BJ (cell line): Measurements from ENCODE around the gene PPP1R3A. TPM values are rescaled to one million over a fixed set of nuclear protein-coding genes. Genes with fewer than 3 reads are reported as not detected.

ENCODE experiments used
- CTCF ChIA-PET: fragments of 350-600 bp; formaldehyde crosslinking; extraction: SDS; loops from one replicate; lab custom pipeline; 2021; ENCODE audit warnings: antibody characterized with exemption, inconsistent platforms; lab: Yijun Ruan, JAX
- POLR2A ChIA-PET: fragments of 300-600 bp; sonication (Branson Sonifier 250); formaldehyde crosslinking; extraction: SDS; loops from one replicate; lab custom pipeline; 2021; ENCODE audit warnings: antibody characterized with exemption; lab: Charles Lee
- DNase-seq: peaks from one replicate; pipeline ENCODE4 v3.0.0-alpha.2; 2011; ENCODE audit warnings: low read depth
- H3K27me3 ChIP-seq: 2 replicates; pipeline ENCODE4 v1.6.0; 2011; ENCODE audit warnings: low read length; ENCODE audit not compliant: control insufficient read depth, insufficient read depth
- H3K36me3 ChIP-seq: 2 replicates; pipeline ENCODE4 v1.5.1; 2011; ENCODE audit warnings: low read length; ENCODE audit not compliant: control insufficient read depth, insufficient read depth
- H3K4me3 ChIP-seq: 2 replicates; pipeline ENCODE4 v1.5.1; 2011; ENCODE audit warnings: low read depth, mild to moderate bottlenecking, control low read depth, low read length
- polyA plus RNA-seq: library from polyadenylated mRNA; depleted of rRNA; stranded (reverse); fragments of >200 nt; gene quantifications from 2 replicates; pipeline ENCODE4 v1.2.3, GENCODE V29; 2011
- TF ChIP-seq, protein P1 (sequence below): IDR thresholded peaks from 2 replicates; pipeline ENCODE4 v1.5.1; 2011; ENCODE audit warnings: low read depth, mild to moderate bottlenecking, control low read depth, inconsistent platforms, low read length, moderate library complexity; ENCODE audit not compliant: insufficient read depth

Gene PPP1R3A
- polyA plus RNA-seq, 1 experiment, result not detected

DNA sequence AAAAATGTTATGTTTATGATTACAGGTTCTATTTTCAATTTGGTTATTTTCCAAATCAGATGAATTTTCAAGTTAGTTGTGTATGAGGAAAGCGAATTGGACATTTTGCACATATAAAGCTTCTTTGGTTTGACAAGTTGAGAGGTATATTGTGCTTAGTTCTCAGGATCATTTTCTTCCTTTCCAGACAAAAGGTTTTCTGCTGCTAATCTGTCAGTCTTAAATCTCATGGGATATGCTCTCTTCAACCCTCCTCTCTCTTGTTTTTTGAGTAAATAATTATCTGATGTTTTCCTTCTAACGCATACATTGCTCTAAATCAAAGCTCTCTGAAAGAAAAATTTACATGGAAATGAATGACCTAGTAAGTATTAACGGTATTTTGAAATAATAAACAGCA, 77.9 kb downstream of the PPP1R3A start:
- Histone ChIP-seq H3K36me3 (no peaks in the 10 kb centered on the region), H3K27me3 (no peaks in the 10 kb centered on the region), H3K4me3 (no peak overlapping the region)
- ChIA-PET CTCF (no interaction called here), POLR2A (no interaction called here)
- TF ChIP-seq, protein P1, sequence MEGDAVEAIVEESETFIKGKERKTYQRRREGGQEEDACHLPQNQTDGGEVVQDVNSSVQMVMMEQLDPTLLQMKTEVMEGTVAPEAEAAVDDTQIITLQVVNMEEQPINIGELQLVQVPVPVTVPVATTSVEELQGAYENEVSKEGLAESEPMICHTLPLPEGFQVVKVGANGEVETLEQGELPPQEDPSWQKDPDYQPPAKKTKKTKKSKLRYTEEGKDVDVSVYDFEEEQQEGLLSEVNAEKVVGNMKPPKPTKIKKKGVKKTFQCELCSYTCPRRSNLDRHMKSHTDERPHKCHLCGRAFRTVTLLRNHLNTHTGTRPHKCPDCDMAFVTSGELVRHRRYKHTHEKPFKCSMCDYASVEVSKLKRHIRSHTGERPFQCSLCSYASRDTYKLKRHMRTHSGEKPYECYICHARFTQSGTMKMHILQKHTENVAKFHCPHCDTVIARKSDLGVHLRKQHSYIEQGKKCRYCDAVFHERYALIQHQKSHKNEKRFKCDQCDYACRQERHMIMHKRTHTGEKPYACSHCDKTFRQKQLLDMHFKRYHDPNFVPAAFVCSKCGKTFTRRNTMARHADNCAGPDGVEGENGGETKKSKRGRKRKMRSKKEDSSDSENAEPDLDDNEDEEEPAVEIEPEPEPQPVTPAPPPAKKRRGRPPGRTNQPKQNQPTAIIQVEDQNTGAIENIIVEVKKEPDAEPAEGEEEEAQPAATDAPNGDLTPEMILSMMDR, result no peak
- DNase-seq, result no peak

DNA sequence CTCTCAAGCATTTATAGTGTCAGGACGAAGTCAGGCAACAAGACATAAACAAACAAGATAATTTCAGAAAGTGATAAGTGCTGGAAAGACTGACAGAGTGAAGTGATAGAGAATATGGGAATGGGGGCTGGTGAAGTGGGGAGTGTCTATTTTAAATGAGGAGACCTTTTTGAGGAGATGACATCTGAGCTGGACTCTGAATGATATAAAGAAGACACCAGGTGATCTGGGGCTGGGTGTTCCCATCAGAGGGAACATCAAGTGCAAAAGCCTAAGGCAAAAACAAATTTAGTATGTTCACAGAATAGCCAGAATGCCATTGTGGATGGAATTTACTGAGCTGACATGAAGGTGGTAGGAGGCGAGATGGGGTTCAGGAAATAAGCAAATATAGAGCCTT, 83.4 kb downstream of the PPP1R3A start:
- Histone ChIP-seq H3K27me3 (no peaks in the 10 kb centered on the region), H3K4me3 (no peak overlapping the region), H3K36me3 (no peaks in the 10 kb centered on the region)
- CTCF ChIA-PET, result no interaction called here
- POLR2A ChIA-PET, result no interaction called here
- TF ChIP-seq, protein P1, result no peak
- DNase-seq, result no peak

DNA sequence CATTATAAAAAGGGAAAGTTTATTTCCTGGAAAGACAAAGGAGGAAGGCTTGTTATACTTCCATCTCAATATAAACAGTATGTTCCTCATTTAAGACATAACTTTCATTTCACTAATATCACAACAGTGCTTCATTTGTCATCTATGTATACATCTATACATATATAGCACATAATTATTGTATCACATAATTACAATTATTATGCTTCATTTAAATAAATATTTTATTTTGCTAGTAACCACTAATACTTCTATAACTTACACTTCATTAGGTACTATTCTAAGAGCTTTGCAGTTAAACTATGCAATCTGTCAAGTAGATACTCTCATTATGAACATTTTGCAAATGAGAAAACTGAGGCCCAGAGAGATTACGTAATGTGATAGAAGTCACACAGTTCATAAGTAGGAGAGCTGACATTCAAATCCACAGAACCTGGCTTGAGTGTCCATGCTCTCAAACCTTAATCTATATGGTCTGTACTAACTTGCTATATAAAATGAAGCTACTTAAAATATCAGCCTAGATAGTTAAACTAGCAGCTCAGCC, 86.5 kb downstream of the PPP1R3A start:
- Histone ChIP-seq H3K4me3 (no peak overlapping the region), H3K36me3 (no peaks in the 10 kb centered on the region), H3K27me3 (no peaks in the 10 kb centered on the region)
- TF ChIP-seq, protein P1, result no peak
- CTCF ChIA-PET, result no interaction called here
- POLR2A ChIA-PET, result no interaction called here
- DNase-seq, result no peak

DNA sequence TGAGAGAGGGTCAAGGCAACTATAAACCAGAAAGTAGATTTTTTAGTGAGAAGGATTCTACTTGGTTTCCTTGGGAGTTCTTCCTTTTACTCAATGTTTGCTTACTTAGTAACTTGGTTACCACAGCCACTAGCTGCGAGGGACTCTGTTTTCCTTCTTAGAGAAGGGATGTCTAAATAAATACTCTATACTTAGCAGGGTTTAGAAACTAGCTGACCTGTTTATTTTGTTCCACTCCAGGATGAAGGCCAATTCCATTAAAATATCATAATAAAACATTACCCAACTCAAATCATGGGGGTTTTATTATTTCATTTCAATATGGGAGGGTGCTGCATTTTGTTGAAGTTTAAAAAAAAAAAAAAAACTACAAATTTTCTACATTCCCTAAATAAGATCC, 87.3 kb downstream of the PPP1R3A start:
- ChIA-PET POLR2A (no interaction called here), CTCF (no interaction called here)
- TF ChIP-seq, protein P1, result no peak
- DNase-seq, result no peak
- Histone ChIP-seq H3K27me3 (no peaks in the 10 kb centered on the region), H3K4me3 (no peak overlapping the region), H3K36me3 (no peaks in the 10 kb centered on the region)

DNA sequence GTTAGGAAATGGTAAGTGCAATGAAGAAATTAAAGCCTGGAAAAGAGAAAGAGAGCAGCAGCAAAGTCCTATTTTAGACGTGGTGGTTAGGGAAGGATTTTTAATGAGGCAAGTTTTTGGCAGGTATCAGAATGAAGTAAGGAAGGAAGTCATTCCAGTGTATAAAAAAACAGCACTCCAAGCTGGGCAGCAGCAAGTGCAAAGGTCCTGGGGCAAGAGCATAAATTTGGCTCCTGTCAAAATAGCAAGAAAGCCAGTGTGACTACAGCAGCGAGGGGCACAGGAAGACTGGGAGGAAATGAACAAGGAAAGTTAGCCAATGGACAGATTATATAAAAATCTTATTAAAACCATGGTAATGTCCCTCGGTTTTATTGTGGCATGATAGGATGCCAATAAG, 90.2 kb downstream of the PPP1R3A start:
- no peak for DNase-seq
- Histone ChIP-seq H3K4me3 (no peak overlapping the region), H3K27me3 (no peaks in the 10 kb centered on the region), H3K36me3 (no peaks in the 10 kb centered on the region)
- ChIA-PET POLR2A (no interaction called here), CTCF (no interaction called here)
- TF ChIP-seq, protein P1, result no peak
